ENCODE results near the gene ABHD6. TPM values are rescaled to one million over a fixed set of nuclear protein-coding genes. Genes with fewer than 3 reads are reported as not detected.
"Not testable (repeated sequence)": the region's sequence is repeated elsewhere in the genome, so short reads cannot be mapped to it uniquely, and the experiment has no call there.

ABHD6 gene
- total RNA-seq, 1 donor from 2014 or later, result 11.7 TPM

- no peak for DNase-seq
Observed at GRCh38 chr3:58323529-58324390, 86.2 kb downstream of the ABHD6 start.

- DNase-seq, result no peak
Observed at GRCh38 chr3:58324391-58325390, 87.1 kb downstream of the ABHD6 start.

GRCh38 chr3:58325525-58325992 is 88.0 kb downstream of the ABHD6 start:
- no peak for DNase-seq

- DNase-seq, result no peak
Observed at GRCh38 chr3:58326267-58326900, 88.8 kb downstream of the ABHD6 start.

- DNase-seq, result no peak
Observed at GRCh38 chr3:58329150-58329921, 91.7 kb downstream of the ABHD6 start.

GRCh38 chr3:58329922-58330413 is 92.4 kb downstream of the ABHD6 start:
- no peak for DNase-seq

GRCh38 chr3:58331593-58332152 is 94.1 kb downstream of the ABHD6 start:
- no peak for DNase-seq

GRCh38 chr3:58332575-58333188 is 95.1 kb downstream of the ABHD6 start, which contains the start of gene PXK:
TSS of gene PXK (plus strand) at chr3:58332892. CDS start at chr3:58332989, 97 bp downstream.
- peak; percentile 30 for DNase-seq

- DNase-seq, result no peak
Observed at GRCh38 chr3:58333206-58334012, 95.8 kb downstream of the ABHD6 start.

- no peak for DNase-seq
Observed at GRCh38 chr3:58334013-58334321, 96.4 kb downstream of the ABHD6 start.

- no peak for DNase-seq
Observed at GRCh38 chr3:58334506-58334884, 96.9 kb downstream of the ABHD6 start.

- DNase-seq, result peak; percentile 53
Observed at GRCh38 chr3:58335652-58335947, 98.0 kb downstream of the ABHD6 start.

- no peak for DNase-seq
Observed at GRCh38 chr3:58336135-58336882, 98.7 kb downstream of the ABHD6 start.

GRCh38 chr3:58337190-58337589 is 99.6 kb downstream of the ABHD6 start:
- DNase-seq, result no peak

- not testable (repeated sequence) for DNase-seq
Observed at GRCh38 chr3:58339146-58339545, 101.6 kb downstream of the ABHD6 start.

GRCh38 chr3:58340594-58341244 is 103.1 kb downstream of the ABHD6 start:
- no peak for DNase-seq

- no peak for DNase-seq
Observed at GRCh38 chr3:58341376-58341775, 103.8 kb downstream of the ABHD6 start.

- DNase-seq, result no peak
Observed at GRCh38 chr3:58342676-58343075, 105.1 kb downstream of the ABHD6 start.
